Measurements from ENCODE around the gene ST8SIA4.

Gene ST8SIA4

DNA sequence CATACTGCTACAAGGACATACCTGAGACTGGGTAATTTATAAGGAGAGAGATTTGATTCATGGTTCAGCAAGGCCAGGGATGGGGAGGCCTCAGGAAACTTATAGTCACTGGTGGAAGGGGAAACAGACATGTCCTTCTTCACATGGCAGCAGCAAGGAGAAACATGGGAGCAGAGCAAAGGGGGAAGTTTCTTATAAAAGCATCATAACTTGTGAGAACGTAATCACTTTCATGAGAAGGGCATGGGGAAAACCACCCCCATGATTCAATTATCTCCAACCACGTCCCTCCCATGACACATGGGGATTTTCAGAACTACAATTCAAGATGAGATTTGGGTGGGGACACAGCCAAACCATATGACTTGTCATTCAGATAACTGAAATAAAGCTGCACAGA lies 100.9 kb downstream of the ST8SIA4 start:
- TF ChIP-seq, protein P1, sequence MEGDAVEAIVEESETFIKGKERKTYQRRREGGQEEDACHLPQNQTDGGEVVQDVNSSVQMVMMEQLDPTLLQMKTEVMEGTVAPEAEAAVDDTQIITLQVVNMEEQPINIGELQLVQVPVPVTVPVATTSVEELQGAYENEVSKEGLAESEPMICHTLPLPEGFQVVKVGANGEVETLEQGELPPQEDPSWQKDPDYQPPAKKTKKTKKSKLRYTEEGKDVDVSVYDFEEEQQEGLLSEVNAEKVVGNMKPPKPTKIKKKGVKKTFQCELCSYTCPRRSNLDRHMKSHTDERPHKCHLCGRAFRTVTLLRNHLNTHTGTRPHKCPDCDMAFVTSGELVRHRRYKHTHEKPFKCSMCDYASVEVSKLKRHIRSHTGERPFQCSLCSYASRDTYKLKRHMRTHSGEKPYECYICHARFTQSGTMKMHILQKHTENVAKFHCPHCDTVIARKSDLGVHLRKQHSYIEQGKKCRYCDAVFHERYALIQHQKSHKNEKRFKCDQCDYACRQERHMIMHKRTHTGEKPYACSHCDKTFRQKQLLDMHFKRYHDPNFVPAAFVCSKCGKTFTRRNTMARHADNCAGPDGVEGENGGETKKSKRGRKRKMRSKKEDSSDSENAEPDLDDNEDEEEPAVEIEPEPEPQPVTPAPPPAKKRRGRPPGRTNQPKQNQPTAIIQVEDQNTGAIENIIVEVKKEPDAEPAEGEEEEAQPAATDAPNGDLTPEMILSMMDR (IDR thresholded peaks at IDR 0.05; ENCODE audit: control insufficient read depth, insufficient read depth, low read depth, low read length, missing control alignments): no peak
- no peak overlapping the region for H3K4me3 ChIP-seq (ENCODE audit: control insufficient read depth, low read depth, low read length)
- no peak for DNase-seq (ENCODE audit: low read depth)

DNA sequence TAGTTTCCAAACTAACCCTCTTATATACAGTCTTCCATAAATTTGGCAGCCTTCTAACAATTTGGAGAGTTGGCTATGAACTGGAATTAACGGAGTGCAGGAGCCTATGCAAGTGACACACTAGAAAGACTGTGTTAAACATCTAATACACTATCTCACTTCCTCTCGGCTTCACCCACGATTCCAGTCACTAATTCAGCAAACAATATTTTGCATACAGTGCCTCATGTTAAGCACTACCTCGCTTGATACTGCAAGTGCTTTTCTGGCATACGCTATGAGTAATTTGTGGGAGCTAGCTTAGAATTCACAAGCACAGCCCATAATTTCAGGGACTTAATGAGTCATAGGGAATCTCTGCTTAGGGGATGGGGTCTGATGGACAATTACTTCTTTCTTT lies 102.5 kb downstream of the ST8SIA4 start:
- no peak for DNase-seq (ENCODE audit: low read depth)
- no peak overlapping the region for H3K4me3 ChIP-seq (ENCODE audit: control insufficient read depth, low read depth, low read length)
- TF ChIP-seq, protein P1 (IDR thresholded peaks at IDR 0.05; ENCODE audit: control insufficient read depth, insufficient read depth, low read depth, low read length, missing control alignments): no peak

DNA sequence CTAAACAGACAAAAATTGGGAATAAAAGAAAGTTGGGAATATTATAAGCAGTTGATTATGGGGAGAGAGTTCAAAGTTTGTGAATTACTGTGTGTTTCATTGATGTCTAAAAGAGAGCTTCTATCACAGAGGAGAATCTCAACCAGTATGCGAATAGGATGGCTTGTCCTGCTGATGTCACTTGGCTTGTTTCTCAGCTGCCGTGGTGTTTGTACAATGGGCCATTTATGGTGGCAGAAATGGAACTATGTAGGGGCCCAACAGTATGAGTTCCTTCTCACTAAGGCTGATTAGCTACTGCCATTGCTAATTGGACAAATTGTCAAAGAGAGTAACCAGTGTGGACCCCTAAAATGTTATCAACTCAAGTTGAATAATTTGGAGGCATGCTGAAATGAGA lies 103.9 kb downstream of the ST8SIA4 start:
- TF ChIP-seq, protein P1 (IDR thresholded peaks at IDR 0.05; ENCODE audit: control insufficient read depth, insufficient read depth, low read depth, low read length, missing control alignments): no peak
- no peak for DNase-seq (ENCODE audit: low read depth)
- H3K4me3 ChIP-seq (ENCODE audit: control insufficient read depth, low read depth, low read length): no peak overlapping the region

DNA sequence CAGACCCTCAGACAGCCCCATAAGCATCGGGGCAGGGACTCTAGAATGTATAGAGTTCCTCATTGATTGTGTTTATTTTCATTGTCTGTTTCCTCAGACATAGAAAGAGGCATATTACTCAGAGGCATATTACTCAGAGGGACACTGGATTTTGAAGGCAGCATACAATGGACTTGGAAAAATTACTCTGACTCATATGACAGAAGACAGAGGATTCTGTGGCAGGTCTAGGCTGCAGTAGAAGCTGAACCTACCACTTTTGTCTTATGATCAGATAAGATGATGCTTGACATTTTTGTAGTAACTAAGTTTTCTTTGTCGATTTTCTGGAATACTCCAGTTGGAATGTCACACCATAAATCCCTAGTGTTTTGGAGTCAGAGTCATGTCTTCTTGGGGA lies 105.2 kb downstream of the ST8SIA4 start:
- DNase-seq (ENCODE audit: low read depth): no peak
- TF ChIP-seq, protein P1 (IDR thresholded peaks at IDR 0.05; ENCODE audit: control insufficient read depth, insufficient read depth, low read depth, low read length, missing control alignments): no peak
- no peak overlapping the region for H3K4me3 ChIP-seq (ENCODE audit: control insufficient read depth, low read depth, low read length)

DNA sequence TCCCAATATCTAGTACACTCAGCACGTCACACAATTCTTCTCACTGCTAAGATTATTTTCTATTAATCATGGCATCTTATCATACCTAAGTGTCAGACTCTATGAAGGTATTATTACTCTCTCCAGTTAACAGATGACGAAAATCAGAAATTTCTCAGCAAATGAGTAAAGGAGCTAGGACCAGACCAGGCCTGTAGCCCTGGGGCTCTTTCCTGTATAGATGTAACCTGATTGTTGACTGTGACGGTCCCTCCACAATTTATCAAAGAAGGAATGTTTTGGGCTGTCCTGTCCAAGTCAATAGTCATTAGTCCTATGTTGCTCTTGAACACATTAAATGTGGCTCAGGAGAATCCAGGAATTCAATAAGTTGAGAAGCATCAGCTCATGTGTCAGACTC lies 106.2 kb downstream of the ST8SIA4 start:
- TF ChIP-seq, protein P1 (IDR thresholded peaks at IDR 0.05; ENCODE audit: control insufficient read depth, insufficient read depth, low read depth, low read length, missing control alignments): no peak
- DNase-seq (ENCODE audit: low read depth): no peak
- H3K4me3 ChIP-seq (ENCODE audit: control insufficient read depth, low read depth, low read length): no peak overlapping the region

DNA sequence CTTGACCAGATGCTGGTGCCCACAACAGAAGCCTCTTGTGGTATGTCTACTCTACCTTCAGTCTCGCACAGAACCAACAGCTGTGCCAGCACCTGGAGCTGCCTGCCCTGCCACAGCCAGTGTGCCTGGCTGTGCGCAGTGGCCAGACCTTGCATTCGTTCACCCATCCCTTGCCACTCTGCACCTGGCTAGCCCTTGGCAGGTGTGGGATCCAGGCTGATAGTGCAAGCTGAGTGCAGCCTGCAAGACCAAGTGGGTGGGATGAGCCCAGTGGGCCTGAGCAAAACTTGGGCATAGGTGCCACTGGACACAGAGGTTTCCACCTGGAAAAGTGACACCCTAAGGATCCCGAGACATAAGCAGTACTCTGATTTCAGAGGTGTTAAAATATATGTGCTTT lies 108.2 kb downstream of the ST8SIA4 start:
- TF ChIP-seq, protein P1 (IDR thresholded peaks at IDR 0.05; ENCODE audit: control insufficient read depth, insufficient read depth, low read depth, low read length, missing control alignments): no peak
- H3K4me3 ChIP-seq (ENCODE audit: control insufficient read depth, low read depth, low read length): no peak overlapping the region

DNA sequence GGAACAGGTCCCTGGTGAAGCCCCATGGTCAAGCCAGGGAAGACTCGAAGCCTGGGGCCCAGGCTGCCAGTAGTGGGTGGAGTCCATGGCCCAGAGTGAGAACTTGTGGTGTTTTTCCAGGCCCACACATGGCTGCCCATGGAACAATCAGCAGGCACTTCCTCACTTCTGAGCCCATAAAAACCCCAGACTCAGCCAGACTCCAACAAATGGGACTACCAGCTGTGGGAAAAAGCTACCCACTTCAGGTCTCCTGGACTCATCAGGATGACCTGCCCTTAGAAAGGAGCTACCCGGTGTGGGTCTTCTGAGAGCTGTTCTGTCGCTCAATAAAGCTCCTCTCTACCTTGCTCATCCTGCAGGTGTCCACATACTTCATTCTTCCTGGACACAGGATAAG lies 108.9 kb downstream of the ST8SIA4 start:
- H3K4me3 ChIP-seq (ENCODE audit: control insufficient read depth, low read depth, low read length): no peak overlapping the region
- DNase-seq (ENCODE audit: low read depth): no peak
- TF ChIP-seq, protein P1 (IDR thresholded peaks at IDR 0.05; ENCODE audit: control insufficient read depth, insufficient read depth, low read depth, low read length, missing control alignments): no peak

More for the DNA sequence above, 108.2 kb downstream of the ST8SIA4 start:
- no peak for DNase-seq (ENCODE audit: low read depth)
